ENCODE data around the gene IRAG1.

DNA sequence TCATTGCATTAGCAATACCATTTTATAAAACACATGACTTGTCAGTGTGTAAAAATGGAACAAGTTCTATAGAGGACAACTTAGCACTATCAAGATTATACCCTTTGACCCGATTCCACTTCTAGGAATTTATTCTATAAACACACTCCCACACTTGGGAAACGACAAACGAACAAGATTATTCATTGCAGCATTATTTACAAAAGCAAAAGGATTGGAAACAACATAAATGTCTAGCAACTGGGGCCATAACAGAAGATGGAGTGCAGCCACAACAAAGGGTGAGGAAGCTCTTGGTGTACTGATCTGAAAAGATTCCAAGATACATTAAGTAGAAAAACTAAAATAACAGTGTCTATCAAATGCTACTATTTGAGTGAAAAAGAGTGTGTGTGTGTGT lies 2.3 kb upstream of the IRAG1 start:
- TF ChIP-seq GATA3 (IDR thresholded peaks at IDR 0.05; ENCODE audit: low read depth, low read length) (no peak), GATA2 (IDR thresholded peaks at IDR 0.05; ENCODE audit: low read depth, low read length) (no peak)

All from SH-SY5Y (cell line).